HG03442 (cell line): ENCODE data around the gene ALOX15B.

Source experiments
- ATAC-seq: cut with Tn5 transposase; IDR thresholded peaks from one replicate; pipeline ENCODE4 v1.9.1; 2021; ENCODE audit warnings: mild to moderate bottlenecking, moderate library complexity; ENCODE audit not compliant: unreplicated experiment

The ALOX15B gene

GRCh38 chr17:8032442-8032841 is 6.4 kb upstream of the ALOX15B start:
- no peak for ATAC-seq

GRCh38 chr17:8039611-8040168 is 831 bp downstream of the ALOX15B start:
- no peak for ATAC-seq

- ATAC-seq, result no peak
Observed at GRCh38 chr17:8041249-8041928, 2.5 kb downstream of the ALOX15B start.

DNA sequence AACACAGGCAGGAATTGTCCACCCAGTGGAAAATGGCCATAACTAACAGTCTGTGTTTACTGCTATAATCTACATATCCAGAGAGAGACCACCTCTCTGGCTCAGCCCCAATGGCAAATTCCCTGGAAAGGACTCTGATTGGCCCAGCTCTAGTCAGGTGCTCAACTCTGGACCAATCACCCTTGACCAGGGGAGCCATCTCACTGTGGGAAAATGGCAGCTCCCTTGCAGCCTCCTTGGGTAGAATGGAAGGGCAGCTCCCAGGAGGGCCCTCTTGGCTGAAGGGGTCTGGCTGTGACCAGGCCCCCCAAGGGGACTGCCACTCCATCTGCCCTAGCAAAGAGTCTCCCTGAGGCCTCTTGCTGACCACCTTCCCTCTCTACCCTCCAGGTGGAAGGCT is 3.1 kb downstream of the ALOX15B start:
- ATAC-seq, result no peak

GRCh38 chr17:8044819-8045810 is 6.3 kb downstream of the ALOX15B start:
- ATAC-seq, result no peak

GRCh38 chr17:8046306-8046928 is 7.6 kb downstream of the ALOX15B start:
- ATAC-seq, result no peak

DNA sequence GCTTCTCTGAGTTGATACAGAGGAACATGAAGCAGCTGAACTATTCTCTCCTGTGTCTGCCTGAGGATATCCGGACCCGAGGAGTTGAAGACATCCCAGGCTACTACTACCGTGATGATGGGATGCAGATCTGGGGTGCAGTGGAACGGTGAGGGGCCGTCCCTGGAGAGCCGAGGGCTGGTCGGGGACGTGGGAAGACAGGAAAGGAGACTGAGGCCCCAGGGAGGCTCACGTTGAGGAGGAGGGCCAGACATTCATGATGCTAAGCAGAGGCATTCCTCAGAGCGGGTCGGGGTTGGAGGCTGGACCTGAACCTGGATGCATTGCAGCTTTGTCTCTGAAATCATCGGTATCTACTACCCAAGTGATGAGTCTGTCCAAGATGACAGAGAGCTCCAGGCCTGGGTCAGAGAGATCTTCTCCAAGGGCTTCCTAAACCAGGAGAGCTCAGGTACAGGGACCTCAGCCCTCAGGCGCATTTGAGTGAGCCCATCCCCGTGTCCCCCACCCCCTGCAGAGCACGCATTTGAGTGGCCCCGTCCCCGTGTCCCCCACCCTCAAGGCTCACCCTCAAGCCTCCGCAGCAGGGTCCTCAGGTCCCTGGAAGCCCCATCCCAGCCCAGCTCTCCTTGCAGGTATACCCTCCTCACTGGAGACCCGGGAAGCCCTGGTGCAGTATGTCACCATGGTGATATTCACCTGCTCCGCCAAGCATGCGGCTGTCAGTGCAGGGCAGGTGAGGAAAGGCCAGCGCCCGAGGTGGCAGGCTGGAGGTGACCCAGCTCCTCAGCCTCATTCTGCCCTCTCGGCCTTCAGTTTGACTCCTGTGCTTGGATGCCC is 8.3 kb downstream of the ALOX15B start:
- ATAC-seq, result no peak

GRCh38 chr17:8047769-8048110 is 8.9 kb downstream of the ALOX15B start:
- ATAC-seq, result no peak

DNA sequence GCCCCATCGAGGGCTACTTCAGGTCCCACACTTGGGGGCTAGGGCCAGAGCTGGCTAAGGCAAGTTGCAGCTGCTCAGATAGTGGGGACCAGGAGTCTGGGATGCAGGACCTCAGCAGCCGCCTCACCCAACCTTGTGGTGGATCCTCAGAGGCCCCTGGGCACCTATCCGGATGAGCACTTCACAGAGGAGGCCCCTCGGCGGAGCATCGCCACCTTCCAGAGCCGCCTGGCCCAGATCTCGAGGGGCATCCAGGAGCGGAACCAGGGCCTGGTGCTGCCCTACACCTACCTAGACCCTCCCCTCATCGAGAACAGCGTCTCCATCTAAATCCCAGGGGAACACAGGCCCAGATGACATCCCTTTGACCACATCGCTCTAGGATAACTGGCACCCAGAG is 9.4 kb downstream of the ALOX15B start:
- no peak for ATAC-seq

GRCh38 chr17:8048736-8049135 is 9.9 kb downstream of the ALOX15B start:
- no peak for ATAC-seq

GRCh38 chr17:8051831-8052230 is 13.0 kb downstream of the ALOX15B start:
- ATAC-seq, result no peak

- no peak for ATAC-seq
Observed at GRCh38 chr17:8052256-8053252, 13.7 kb downstream of the ALOX15B start.

- ATAC-seq, result no peak
Observed at GRCh38 chr17:8053600-8053999, 14.7 kb downstream of the ALOX15B start.

DNA sequence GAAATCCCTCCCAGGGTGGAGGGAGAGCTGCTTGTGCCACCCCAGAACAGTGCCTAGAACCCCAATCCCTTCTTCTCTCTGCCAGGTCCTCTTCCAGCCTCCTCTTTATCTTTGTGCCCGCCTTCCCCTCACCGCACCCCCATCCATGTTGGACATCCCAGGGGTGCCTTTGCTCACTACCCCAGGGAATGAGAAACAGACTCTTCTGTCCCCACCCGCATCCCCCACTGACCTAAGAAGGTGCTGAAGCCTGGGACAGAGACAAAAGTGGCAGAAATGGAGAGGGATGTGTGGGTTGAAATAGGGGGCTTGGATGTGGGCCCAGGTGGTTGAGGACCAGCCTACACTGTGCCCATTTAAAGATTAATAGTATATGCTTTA is 17.0 kb downstream of the ALOX15B start:
- ATAC-seq, result no peak

DNA sequence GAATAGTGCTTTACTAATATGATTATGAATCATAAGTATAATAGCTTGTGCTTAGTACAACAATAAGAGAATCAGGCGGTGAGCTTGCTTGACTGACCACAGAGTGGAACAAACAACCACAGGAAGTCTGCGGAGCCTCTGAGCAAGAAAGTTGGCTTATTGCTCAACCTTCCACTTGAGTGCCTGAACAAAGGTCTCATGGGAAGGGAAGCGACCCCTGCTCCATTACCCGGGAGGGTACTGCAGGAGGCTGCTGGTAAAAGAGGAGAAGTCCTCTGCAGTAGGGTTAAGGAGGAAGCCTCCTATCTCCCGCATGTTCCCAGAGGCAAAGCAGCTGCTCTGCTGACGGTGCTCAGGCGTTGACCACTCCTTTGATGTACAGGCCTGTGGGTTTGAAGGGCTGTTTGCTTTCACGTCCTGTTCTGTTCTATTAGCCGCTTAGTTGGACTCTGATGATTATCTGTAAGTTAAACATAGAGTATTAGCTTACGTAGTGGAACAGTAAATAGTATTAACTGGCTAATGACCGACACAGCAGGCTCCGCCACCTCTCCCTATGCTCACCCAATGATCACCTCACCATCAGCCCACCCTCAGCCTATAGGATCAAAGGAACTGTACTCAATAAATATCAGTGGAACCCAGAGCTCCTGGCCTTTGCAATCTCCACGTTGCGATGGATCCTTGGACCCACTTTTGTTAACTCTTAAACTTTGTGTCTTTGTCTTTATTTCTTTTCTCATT is 17.5 kb downstream of the ALOX15B start:
- no peak for ATAC-seq

- ATAC-seq, result no peak
Observed at GRCh38 chr17:8056976-8057625, 18.2 kb downstream of the ALOX15B start.

DNA sequence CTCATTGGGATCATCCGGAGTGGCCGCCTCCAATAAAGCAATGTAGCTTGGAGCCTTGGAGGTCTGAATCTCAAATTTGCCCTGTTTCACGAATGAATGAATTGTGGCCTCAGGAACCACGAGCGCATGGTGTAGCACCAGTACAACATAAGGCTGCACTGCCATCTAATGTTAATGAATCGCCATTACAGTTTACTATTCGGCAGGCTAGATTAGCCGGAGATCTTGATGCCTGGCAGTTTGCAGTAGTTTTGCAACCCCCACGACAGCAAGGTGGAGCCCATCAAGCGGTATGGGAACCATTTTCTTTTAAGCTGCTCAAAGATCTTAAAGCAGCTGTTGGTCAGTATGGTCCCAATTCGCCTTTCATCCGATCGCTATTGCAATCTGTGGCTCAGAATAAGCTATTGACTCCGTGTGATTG is 18.8 kb downstream of the ALOX15B start:
- ATAC-seq, result no peak

DNA sequence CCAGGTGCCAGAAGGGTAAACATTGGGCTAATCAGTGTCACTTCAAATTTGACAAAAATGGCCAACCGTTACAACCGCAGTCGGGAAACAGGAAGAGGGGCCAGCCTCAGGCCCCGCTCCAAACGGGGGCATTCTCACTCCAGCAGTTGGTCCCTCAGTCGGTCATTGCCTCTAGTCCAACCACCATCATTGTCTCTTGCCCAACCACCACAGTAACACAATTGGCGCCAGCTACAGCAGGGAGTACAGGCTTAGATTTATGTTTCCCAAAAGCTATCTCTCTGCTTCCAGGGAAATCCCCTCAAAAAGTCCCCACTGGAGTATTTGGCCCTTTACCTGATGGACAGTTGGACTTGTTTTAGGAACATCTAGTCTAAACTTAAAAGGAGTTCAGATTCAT is 20.3 kb downstream of the ALOX15B start:
- no peak for ATAC-seq
